NCI-H2107 treated with DMSO at 0.1 percent for 48 hours (cell line): ENCODE results near the gene TAMALIN.
A peak's percentile ranks its signal among the peaks of the same experiment; 100 is the strongest.

ENCODE experiments used
- DNase-seq: peaks from one replicate; lab custom pipeline; 2025; ENCODE audit not compliant: unreplicated experiment; lab: John Stamatoyannopoulos, UW

TAMALIN gene

GRCh38 chr12:52054833-52055730 is 48.3 kb downstream of the TAMALIN start:
- no peak for DNase-seq

- no peak for DNase-seq
Measured at GRCh38 chr12:52055731-52056711, 49.3 kb downstream of the TAMALIN start.

- DNase-seq = no peak
Measured at GRCh38 chr12:52056801-52057637, 50.3 kb downstream of the TAMALIN start.

- no peak for DNase-seq
Measured at GRCh38 chr12:52057638-52058576, 51.2 kb downstream of the TAMALIN start.

GRCh38 chr12:52058631-52059361 is 52.0 kb downstream of the TAMALIN start:
- DNase-seq = peak; percentile 43

GRCh38 chr12:52059582-52060497 is 53.1 kb downstream of the TAMALIN start:
- no peak for DNase-seq

GRCh38 chr12:52060498-52061177 is 53.9 kb downstream of the TAMALIN start:
- no peak for DNase-seq

GRCh38 chr12:52061470-52062166 is 54.9 kb downstream of the TAMALIN start:
- no peak for DNase-seq

- no peak for DNase-seq
Measured at GRCh38 chr12:52062167-52063081, 55.7 kb downstream of the TAMALIN start.

- no peak for DNase-seq
Measured at GRCh38 chr12:52063082-52063924, 56.6 kb downstream of the TAMALIN start.

GRCh38 chr12:52063981-52064649 is 57.4 kb downstream of the TAMALIN start:
- no peak for DNase-seq
